Suprapubic skin (tissue), 4 donors: ENCODE data around the gene CDH13. TPM values are rescaled to one million over a fixed set of nuclear protein-coding genes. Genes with fewer than 3 reads are reported as not detected.

ENCODE experiments used
- DNase-seq, 2 donors: peaks; one replicate each; pipeline ENCODE4 v3.0.0-alpha.2; 2019; ENCODE audit warnings: low spot score in 2 of 2
- H3K27ac ChIP-seq: fragments of 200-600 bp; sonication (generic); one replicate; pipeline ENCODE4 v1.5.1; 2019
- H3K27me3 ChIP-seq: fragments of 200-600 bp; sonication (generic); one replicate; pipeline ENCODE4 v1.5.1; 2019
- H3K36me3 ChIP-seq: fragments of 200-600 bp; sonication (generic); one replicate; pipeline ENCODE4 v1.5.1; 2019
- H3K4me1 ChIP-seq: fragments of 200-600 bp; sonication (generic); one replicate; pipeline ENCODE4 v1.5.1; 2019
- H3K4me3 ChIP-seq: fragments of 200-600 bp; sonication (generic); one replicate; pipeline ENCODE4 v1.5.1; 2019; ENCODE audit warnings: mild to moderate bottlenecking
- H3K9me3 ChIP-seq: fragments of 200-600 bp; sonication (generic); one replicate; pipeline ENCODE4 v1.5.1; 2019
- CTCF ChIP-seq, 2 donors: fragments of 200-600 bp in 1 of 2; fragments of 450-650 bp in 1 of 2; sonication (generic) in 1 of 2; IDR thresholded peaks; one replicate each; pipeline ENCODE4 v1.5.1; 2016 to 2019; ENCODE audit warnings: antibody characterized with exemption in 2 of 2, mild to moderate bottlenecking in 1 of 2, moderate library complexity in 1 of 2
- EP300 ChIP-seq: sonication (generic); formaldehyde crosslinking; IDR thresholded peaks from one replicate; pipeline ENCODE4 v1.6.1; 2017; ENCODE audit warnings: antibody characterized with exemption
- POLR2A ChIP-seq, 2 donors: fragments of 450-650 bp; IDR thresholded peaks; one replicate each; pipeline ENCODE4 v1.6.1; 2017; ENCODE audit warnings: antibody characterized with exemption in 2 of 2, mild to moderate bottlenecking in 2 of 2, moderate library complexity in 2 of 2
- POLR2AphosphoS5 ChIP-seq, 3 donors: sonication (generic); formaldehyde crosslinking; IDR thresholded peaks; one replicate each; pipeline ENCODE4 v1.6.1; 2017; ENCODE audit warnings: antibody characterized with exemption in 3 of 3
- WGBS: methylation state at CpG from one replicate; pipeline ENCODE4 v1.1.5; 2018; 5-methylcytosine and 5-hydroxymethylcytosine counted together
- total RNA-seq, 4 donors: library from RNA; depleted of rRNA; stranded (reverse); fragments of >200 nt; gene quantifications; one replicate each; pipeline ENCODE4 v1.1.0, GENCODE V29; 2016

Gene CDH13
- total RNA-seq, 4 donors from 2014 or later = 90.4 to 176 (median 139) TPM

GRCh38 chr16:83768986-83769385 is 1142.2 kb downstream of the CDH13 start:
- Histone ChIP-seq H3K27ac (no peak overlapping the region), H3K9me3 (no peaks in the 10 kb centered on the region), H3K36me3 (no peaks in the 10 kb centered on the region), H3K4me1 (no peaks in the 10 kb centered on the region), H3K4me3 (no peak overlapping the region), H3K27me3 (no peaks in the 10 kb centered on the region)
- no peak for TF ChIP-seq POLR2AphosphoS5 (IDR thresholded peaks at IDR 0.05)
- no peak for TF ChIP-seq CTCF (IDR thresholded peaks at IDR 0.05)
- TF ChIP-seq POLR2A (IDR thresholded peaks at IDR 0.05) = no peak
- TF ChIP-seq EP300 = no peak
- 65% methylated on average over 2 of the region's 2 CpGs for WGBS
- no peak for DNase-seq

GRCh38 chr16:83769397-83770008 is 1142.7 kb downstream of the CDH13 start:
- H3K9me3 ChIP-seq = no peaks in the 10 kb centered on the region
- H3K27ac ChIP-seq = no peak overlapping the region
- TF ChIP-seq POLR2AphosphoS5 (IDR thresholded peaks at IDR 0.05) = no peak
- no peak for TF ChIP-seq CTCF (IDR thresholded peaks at IDR 0.05)
- TF ChIP-seq EP300 = no peak
- TF ChIP-seq POLR2A (IDR thresholded peaks at IDR 0.05) = no peak
- no peaks in the 10 kb centered on the region for H3K36me3 ChIP-seq
- H3K4me3 ChIP-seq = no peak overlapping the region
- no peak for DNase-seq
- no peaks in the 10 kb centered on the region for H3K4me1 ChIP-seq
- H3K27me3 ChIP-seq = no peaks in the 10 kb centered on the region
- WGBS = 58% methylated on average over 5 of the region's 5 CpGs

- Histone ChIP-seq H3K9me3 (no peaks in the 10 kb centered on the region), H3K4me3 (no peak overlapping the region), H3K27me3 (no peaks in the 10 kb centered on the region), H3K36me3 (no peaks in the 10 kb centered on the region), H3K27ac (no peak overlapping the region), H3K4me1 (no peaks in the 10 kb centered on the region)
- no peak for DNase-seq
- WGBS = 46% methylated on average over 5 of the region's 5 CpGs
- TF ChIP-seq POLR2AphosphoS5 (IDR thresholded peaks at IDR 0.05) (no peak), EP300 (no peak), POLR2A (IDR thresholded peaks at IDR 0.05) (no peak), CTCF (IDR thresholded peaks at IDR 0.05) (no peak)
These were observed 1144.7 kb downstream of the CDH13 start for GRCh38 chr16:83771306-83771942.

- TF ChIP-seq CTCF (IDR thresholded peaks at IDR 0.05) (no peak), POLR2AphosphoS5 (IDR thresholded peaks at IDR 0.05) (no peak), POLR2A (IDR thresholded peaks at IDR 0.05) (no peak), EP300 (no peak)
- Histone ChIP-seq H3K9me3 (no peaks in the 10 kb centered on the region), H3K4me3 (no peak overlapping the region), H3K36me3 (no peaks in the 10 kb centered on the region), H3K27me3 (no peaks in the 10 kb centered on the region), H3K27ac (no peak overlapping the region), H3K4me1 (no peaks in the 10 kb centered on the region)
- no peak for DNase-seq
- WGBS = 53% methylated on average over 1 of the region's 1 CpG
These were observed 1146.0 kb downstream of the CDH13 start for GRCh38 chr16:83772806-83773205.

- WGBS = 84% methylated on average over 4 of the region's 4 CpGs
- Histone ChIP-seq H3K9me3 (no peaks in the 10 kb centered on the region), H3K27ac (no peak overlapping the region), H3K4me3 (no peak overlapping the region), H3K4me1 (no peaks in the 10 kb centered on the region), H3K36me3 (no peaks in the 10 kb centered on the region), H3K27me3 (no peaks in the 10 kb centered on the region)
- DNase-seq = no peak
- TF ChIP-seq CTCF (IDR thresholded peaks at IDR 0.05) = no peak
- TF ChIP-seq POLR2A (IDR thresholded peaks at IDR 0.05) = no peak
- no peak for TF ChIP-seq EP300
- no peak for TF ChIP-seq POLR2AphosphoS5 (IDR thresholded peaks at IDR 0.05)
These were observed 1147.3 kb downstream of the CDH13 start for GRCh38 chr16:83774066-83774465.
